ENCODE measurements around the gene OSBPL6.

DNA sequence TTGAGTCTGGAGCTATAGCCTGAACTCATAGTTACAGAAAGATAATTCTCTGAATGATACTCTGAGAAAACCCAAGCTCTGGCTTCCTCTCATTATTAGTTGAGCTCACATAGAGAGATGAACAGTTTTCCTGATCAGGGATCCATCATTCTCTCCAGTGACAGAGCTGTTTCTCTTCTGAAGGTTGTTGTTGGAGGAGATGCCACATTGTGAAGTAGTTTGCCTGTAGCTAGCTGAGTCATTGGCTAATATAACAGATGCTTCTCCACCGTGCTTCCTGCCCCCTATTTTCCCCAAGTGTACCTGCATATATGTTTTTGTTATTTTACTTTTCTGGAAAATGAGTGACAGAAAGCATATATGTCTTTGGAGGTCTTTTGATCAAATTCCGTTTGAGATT is 64.6 kb downstream of the OSBPL6 start:
- TF ChIP-seq, protein P1, sequence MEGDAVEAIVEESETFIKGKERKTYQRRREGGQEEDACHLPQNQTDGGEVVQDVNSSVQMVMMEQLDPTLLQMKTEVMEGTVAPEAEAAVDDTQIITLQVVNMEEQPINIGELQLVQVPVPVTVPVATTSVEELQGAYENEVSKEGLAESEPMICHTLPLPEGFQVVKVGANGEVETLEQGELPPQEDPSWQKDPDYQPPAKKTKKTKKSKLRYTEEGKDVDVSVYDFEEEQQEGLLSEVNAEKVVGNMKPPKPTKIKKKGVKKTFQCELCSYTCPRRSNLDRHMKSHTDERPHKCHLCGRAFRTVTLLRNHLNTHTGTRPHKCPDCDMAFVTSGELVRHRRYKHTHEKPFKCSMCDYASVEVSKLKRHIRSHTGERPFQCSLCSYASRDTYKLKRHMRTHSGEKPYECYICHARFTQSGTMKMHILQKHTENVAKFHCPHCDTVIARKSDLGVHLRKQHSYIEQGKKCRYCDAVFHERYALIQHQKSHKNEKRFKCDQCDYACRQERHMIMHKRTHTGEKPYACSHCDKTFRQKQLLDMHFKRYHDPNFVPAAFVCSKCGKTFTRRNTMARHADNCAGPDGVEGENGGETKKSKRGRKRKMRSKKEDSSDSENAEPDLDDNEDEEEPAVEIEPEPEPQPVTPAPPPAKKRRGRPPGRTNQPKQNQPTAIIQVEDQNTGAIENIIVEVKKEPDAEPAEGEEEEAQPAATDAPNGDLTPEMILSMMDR (IDR thresholded peaks at IDR 0.05): no peak
- no peak for TF ChIP-seq POLR2A (IDR thresholded peaks at IDR 0.05)
